GM18520 (cell line): ENCODE measurements around the gene TNIP3.

Source experiments
- ATAC-seq: cut with Tn5 transposase; IDR thresholded peaks from one replicate; pipeline ENCODE4 v1.9.1; 2021; ENCODE audit not compliant: unreplicated experiment

Gene TNIP3

GRCh38 chr4:121093261-121093660 is 70.9 kb downstream of the TNIP3 start:
- no peak for ATAC-seq

- no peak for ATAC-seq
Measured at GRCh38 chr4:121091941-121092340, 72.2 kb downstream of the TNIP3 start.

GRCh38 chr4:121088867-121089266 is 75.3 kb downstream of the TNIP3 start:
- no peak for ATAC-seq
